ENCODE data around the gene MYO9B. TPM values are rescaled to one million over a fixed set of nuclear protein-coding genes. Genes with fewer than 3 reads are reported as not detected.
A peak's percentile ranks its signal among the peaks of the same experiment; 100 is the strongest.

Gene MYO9B
- total RNA-seq: 100 to 1,000 TPM; 102 to 246 (median 151) TPM

GRCh38 chr19:17075035-17075863 is at the start of gene MYO9B, which contains the start of gene HAUS8:
Gene MYO9B (plus strand): TSS chr19:17075777. CDS start chr19:17101718, 25,941 bp downstream.
Gene HAUS8 (minus strand): TSS chr19:17075452. CDS start chr19:17075422, 30 bp downstream.
- TF ChIP-seq POLR2AphosphoS5 (IDR thresholded peaks at IDR 0.05) (peak; percentile 50 to 86 (median 81)), CTCF (IDR thresholded peaks at IDR 0.05) (no peak), POLR2A (IDR thresholded peaks at IDR 0.05) (no peak), EP300 (IDR thresholded peaks at IDR 0.05; ENCODE audit: low read depth) (no peak)
- intact Hi-C loops (cut with DNase I; ENCODE audit: low total_unique reads): loop anchor here (10.0 kb wide), 1 partner anchor 60 kb away; no protein-coding TSS in a partner anchor
- peaks cover 0 to 11% (median 0%) of the 10 kb centered on the region in 4 donors for H3K36me3 ChIP-seq
- WGBS, 2 donors (ENCODE audit: low coverage in 1 of 2): 1% methylated on average over 99 of the region's 103 CpGs; no CpG with 5 or more reads in 1 of the 2 donors
- in situ Hi-C loops (cut with MboI; ENCODE audit: low pct_ligation_motif_present in 1 of 4, low pct_unique_long_range_greater_than_20kb in 1 of 4, low sequenced_read_pairs in 3 of 4): no loop called here
- peak within 1 kb of the TSS; percentile 90 to 95 (median 93) for H3K27ac ChIP-seq
- peaks cover 24 to 51% (median 42%) of the 10 kb centered on the region in 4 donors for H3K4me1 ChIP-seq
- no peaks in the 10 kb centered on the region for H3K9me3 ChIP-seq
- peak within 1 kb of the TSS; percentile 77 to 95 (median 94) for H3K4me3 ChIP-seq
- peak; percentile 100 for DNase-seq
- no peaks in the 10 kb centered on the region for H3K27me3 ChIP-seq

- intact Hi-C loops (cut with DNase I; ENCODE audit: low total_unique reads): loop anchor here (5.0 kb wide), 1 partner anchor 1869 kb away; no protein-coding TSS in a partner anchor
- no peak for TF ChIP-seq POLR2A (IDR thresholded peaks at IDR 0.05)
- no peak for TF ChIP-seq POLR2AphosphoS5 (IDR thresholded peaks at IDR 0.05)
- no peak for TF ChIP-seq CTCF (IDR thresholded peaks at IDR 0.05)
- TF ChIP-seq EP300 (IDR thresholded peaks at IDR 0.05; ENCODE audit: low read depth): no peak
- peak; percentile 26 for DNase-seq
- peaks cover 0 to 14% (median 8%) of the 10 kb centered on the region in 4 donors for H3K4me1 ChIP-seq
- H3K9me3 ChIP-seq: peaks cover 0 to 4% of the 10 kb centered on the region in 2 donors
- WGBS, 2 donors (ENCODE audit: low coverage in 1 of 2): 1% methylated on average over 24 of the region's 40 CpGs; no CpG with 5 or more reads in 1 of the 2 donors
- H3K36me3 ChIP-seq: no peaks in the 10 kb centered on the region
- H3K27ac ChIP-seq: no peak overlapping the region
- in situ Hi-C loops (cut with MboI; ENCODE audit: low pct_ligation_motif_present in 1 of 4, low pct_unique_long_range_greater_than_20kb in 1 of 4, low sequenced_read_pairs in 3 of 4): loop anchor here in 1 of 4 donors (25.0 kb wide), 1 partner anchor 264 kb away; no protein-coding TSS in a partner anchor
- H3K27me3 ChIP-seq: peaks cover 67% of the 10 kb centered on the region
- peak overlapping the region in 2 of 4 donors; percentile 16 to 40 for H3K4me3 ChIP-seq
These were observed 49.5 kb upstream of the MYO9B start for GRCh38 chr19:17025991-17026658.

GRCh38 chr19:17026706-17027534 is 48.7 kb upstream of the MYO9B start, which contains the start of gene CPAMD8:
Gene CPAMD8 (minus strand): TSS chr19:17026810. CDS start chr19:17026642, 168 bp downstream.
- Histone ChIP-seq H3K27me3 (peaks cover 67% of the 10 kb centered on the region), H3K27ac (no peak within 1 kb of the TSS), H3K36me3 (no peaks in the 10 kb centered on the region), H3K4me3 (peak within 1 kb of the TSS in 2 of 4 donors; percentile 16 to 40), H3K9me3 (peaks cover 0 to 4% of the 10 kb centered on the region in 2 donors), H3K4me1 (peaks cover 0 to 14% (median 8%) of the 10 kb centered on the region in 4 donors)
- DNase-seq: no peak
- TF ChIP-seq POLR2A (IDR thresholded peaks at IDR 0.05): no peak
- no peak for TF ChIP-seq EP300 (IDR thresholded peaks at IDR 0.05; ENCODE audit: low read depth)
- in situ Hi-C loops (cut with MboI; ENCODE audit: low pct_ligation_motif_present in 1 of 4, low pct_unique_long_range_greater_than_20kb in 1 of 4, low sequenced_read_pairs in 3 of 4) (loop anchor here in 1 of 4 donors (25.0 kb wide), 1 partner anchor 265 kb away; no protein-coding TSS in a partner anchor), intact Hi-C loops (cut with DNase I; ENCODE audit: low total_unique reads) (loop anchor here (5.0 kb wide), 1 partner anchor 1870 kb away; no protein-coding TSS in a partner anchor)
- 5% methylated on average over 32 of the region's 67 CpGs; no CpG with 5 or more reads in 1 of the 2 donors for WGBS, 2 donors (ENCODE audit: low coverage in 1 of 2)

GRCh38 chr19:17027535-17027975 is 48.0 kb upstream of the MYO9B start:
- DNase-seq: no peak
- H3K4me3 ChIP-seq: no peak overlapping the region
- intact Hi-C loops (cut with DNase I; ENCODE audit: low total_unique reads) (loop anchor here (5.0 kb wide), 1 partner anchor 1870 kb away; no protein-coding TSS in a partner anchor), in situ Hi-C loops (cut with MboI; ENCODE audit: low pct_ligation_motif_present in 1 of 4, low pct_unique_long_range_greater_than_20kb in 1 of 4, low sequenced_read_pairs in 3 of 4) (loop anchor here in 1 of 4 donors (25.0 kb wide), 1 partner anchor 265 kb away; no protein-coding TSS in a partner anchor)
- 37 to 56% methylated on average over 5 to 7 of the region's 7 CpGs for WGBS, 2 donors (ENCODE audit: low coverage in 1 of 2)
- H3K27ac ChIP-seq: no peak overlapping the region
- peaks cover 0 to 14% (median 8%) of the 10 kb centered on the region in 4 donors for H3K4me1 ChIP-seq
- H3K36me3 ChIP-seq: no peaks in the 10 kb centered on the region
- H3K9me3 ChIP-seq: peaks cover 0 to 4% of the 10 kb centered on the region in 2 donors
- H3K27me3 ChIP-seq: peaks cover 67% of the 10 kb centered on the region
- no peak for TF ChIP-seq POLR2A (IDR thresholded peaks at IDR 0.05)
- no peak for TF ChIP-seq CTCF (IDR thresholded peaks at IDR 0.05)
- no peak for TF ChIP-seq EP300 (IDR thresholded peaks at IDR 0.05; ENCODE audit: low read depth)
- TF ChIP-seq POLR2AphosphoS5 (IDR thresholded peaks at IDR 0.05): no peak
